GM13976 (cell line): ENCODE results near the gene MAIP1.
A peak's percentile ranks its signal among the peaks of the same experiment; 100 is the strongest.

ENCODE experiments used
- DNase-seq: peaks from one replicate; pipeline ENCODE4 v3.0.0; 2012; ENCODE audit warnings: low spot score
- CTCF ChIP-seq: IDR thresholded peaks from 2 replicates; pipeline ENCODE4 v1.5.1; 2012; ENCODE audit warnings: borderline replicate concordance, mild to moderate bottlenecking; ENCODE audit not compliant: insufficient read depth; ENCODE audit errors: extremely low read depth, missing control alignments, control extremely low read depth
- in situ Hi-C: fragments of 300-500 bp; cut with MboI; formaldehyde crosslinking; loops from one replicate; pipeline ENCODE4 v1.12.0; 2022; ENCODE audit warnings: low sequenced_read_pairs, mixed read lengths, inconsistent platforms; ENCODE audit not compliant: unreplicated experiment

The MAIP1 gene

GRCh38 chr2:199962203-199962602 lies 6.8 kb downstream of the MAIP1 start:
- no peak for DNase-seq
- TF ChIP-seq CTCF, result no peak
- in situ Hi-C loops, result no loop called here

GRCh38 chr2:199966405-199966804 lies 11.0 kb downstream of the MAIP1 start:
- in situ Hi-C loops, result no loop called here
- no peak for DNase-seq
- TF ChIP-seq CTCF, result no peak

- in situ Hi-C loops, result no loop called here
- TF ChIP-seq CTCF, result no peak
- DNase-seq, result no peak
Observed at GRCh38 chr2:199966976-199967375, 11.6 kb downstream of the MAIP1 start.

GRCh38 chr2:199968126-199968525 lies 12.7 kb downstream of the MAIP1 start:
- in situ Hi-C loops, result no loop called here
- no peak for TF ChIP-seq CTCF

GRCh38 chr2:199972088-199972626 lies 16.8 kb downstream of the MAIP1 start:
- in situ Hi-C loops, result no loop called here
- no peak for TF ChIP-seq CTCF
- no peak for DNase-seq

More at GRCh38 chr2:199968126-199968525, 12.7 kb downstream of the MAIP1 start:
- no peak for DNase-seq

- in situ Hi-C loops, result no loop called here
- TF ChIP-seq CTCF, result peak; percentile 31
- no peak for DNase-seq
Observed at GRCh38 chr2:199973703-199974102, 18.3 kb downstream of the MAIP1 start.
